Neural cell (in vitro differentiated cells): Measurements from ENCODE around the gene AGFG1. TPM values are rescaled to one million over a fixed set of nuclear protein-coding genes. Genes with fewer than 3 reads are reported as not detected.

Experiments
- H2AFZ ChIP-seq: fragments of 200-600, 300-800 bp; sonication (generic), shearing (Covaris generic); 2 replicates; pipeline ENCODE4 v1.6.0; 2014; ENCODE audit warnings: low read depth, mild to moderate bottlenecking, antibody characterized with exemption, low read length, moderate library complexity
- H3F3A ChIP-seq: fragments of 200-600 bp; shearing (Covaris generic); 2 replicates; pipeline ENCODE4 v1.6.1; 2016; ENCODE audit warnings: mild to moderate bottlenecking, moderate library complexity, mixed read lengths, antibody characterized with exemption, low read length; ENCODE audit not compliant: insufficient read depth, poor library complexity, severe bottlenecking
- H3K27ac ChIP-seq: fragments of 200-600, 300-800 bp; sonication (generic), shearing (Covaris generic); 2 replicates; pipeline ENCODE4 v1.5.1; 2014; ENCODE audit warnings: mild to moderate bottlenecking, low read length, moderate library complexity
- H3K27me3 ChIP-seq: fragments of 300-800, 200-600 bp; sonication (generic), shearing (Covaris generic); 2 replicates; pipeline ENCODE4 v1.6.0; 2014; ENCODE audit warnings: mild to moderate bottlenecking, low read depth, low read length, moderate library complexity; ENCODE audit not compliant: insufficient read depth
- H3K36me3 ChIP-seq: fragments of 300-800, 200-600 bp; sonication (generic), shearing (Covaris generic); 2 replicates; pipeline ENCODE4 v1.5.1; 2014; ENCODE audit warnings: mild to moderate bottlenecking, antibody characterized with exemption, low read length, moderate library complexity; ENCODE audit not compliant: insufficient read depth
- H3K4me2 ChIP-seq: fragments of 300-800, 200-600 bp; sonication (generic), shearing (Covaris generic); 2 replicates; pipeline ENCODE4 v1.6.0; 2014; ENCODE audit warnings: mild to moderate bottlenecking, low read length
- H3K4me3 ChIP-seq: fragments of 300-800, 200-600 bp; sonication (generic), shearing (Covaris generic); 2 replicates; pipeline ENCODE4 v1.5.1; 2014; ENCODE audit warnings: mild to moderate bottlenecking, low read length, moderate library complexity
- H3K79me2 ChIP-seq: fragments of 200-600 bp; shearing (Covaris generic); replicated peaks from 2 replicates; pipeline ENCODE4 v1.6.0; 2014; ENCODE audit warnings: mild to moderate bottlenecking, low read length, moderate library complexity; ENCODE audit not compliant: insufficient read depth
- H3K9ac ChIP-seq: fragments of 300-800, 200-600 bp; sonication (generic), shearing (Covaris generic); 2 replicates; pipeline ENCODE4 v1.6.1; 2016; ENCODE audit warnings: mild to moderate bottlenecking, low read length, mixed read lengths
- H3K9me2 ChIP-seq: fragments of 200-600 bp; shearing (Covaris generic); 2 replicates; pipeline ENCODE4 v1.6.1; 2016; ENCODE audit warnings: mild to moderate bottlenecking, low read length, mixed read lengths; ENCODE audit not compliant: insufficient read depth
- H3K9me3 ChIP-seq: fragments of 200-600, 300-800 bp; sonication (generic), shearing (Covaris generic); 2 replicates; pipeline ENCODE4 v1.6.1; 2016; ENCODE audit warnings: mild to moderate bottlenecking, mixed run types, low read length, moderate library complexity, mixed read lengths
- H4K20me1 ChIP-seq: fragments of 200-600 bp; shearing (Covaris generic); 2 replicates; pipeline ENCODE4 v1.6.1; 2016; ENCODE audit warnings: mild to moderate bottlenecking, mixed run types; ENCODE audit not compliant: insufficient read depth
- EP300 ChIP-seq: fragments of 450-650 bp; conservative IDR thresholded peaks from 2 replicates; pipeline ENCODE4 v1.6.1; 2014; ENCODE audit warnings: antibody characterized with exemption, mild to moderate bottlenecking, moderate library complexity; ENCODE audit not compliant: poor library complexity, severe bottlenecking
- EZH2 ChIP-seq: fragments of 200-600, 300-800 bp; shearing (Covaris generic), sonication (generic); IDR thresholded peaks from 2 replicates; pipeline ENCODE4 v1.6.1; 2014; ENCODE audit warnings: antibody characterized with exemption, low read length, borderline replicate concordance, mild to moderate bottlenecking; ENCODE audit not compliant: insufficient read depth, poor library complexity, severe bottlenecking
- MXI1 ChIP-seq: fragments of 450-650 bp; conservative IDR thresholded peaks from 2 replicates; pipeline ENCODE4 v1.6.1; 2014; ENCODE audit warnings: antibody characterized with exemption, mild to moderate bottlenecking; ENCODE audit not compliant: poor library complexity, severe bottlenecking
- POLR2AphosphoS5 ChIP-seq: IDR thresholded peaks from 2 replicates; pipeline ENCODE4 v1.6.1; 2012
- RAD21 ChIP-seq: fragments of 450-650 bp; conservative IDR thresholded peaks from 2 replicates; pipeline ENCODE4 v1.6.1; 2014; ENCODE audit warnings: antibody characterized with exemption, mild to moderate bottlenecking, moderate library complexity
- SMC3 ChIP-seq: fragments of 450-650 bp; conservative IDR thresholded peaks from 2 replicates; pipeline ENCODE4 v1.6.1; 2014; ENCODE audit warnings: antibody characterized with exemption, mild to moderate bottlenecking, moderate library complexity; ENCODE audit not compliant: poor library complexity
- TAF1 ChIP-seq: IDR thresholded peaks from 2 replicates; pipeline ENCODE4 v1.6.1; 2012; ENCODE audit warnings: low read depth
- polyA plus RNA-seq: library from polyadenylated mRNA; depleted of rRNA; stranded (reverse); fragments of >200 nt; gene quantifications from 2 replicates; pipeline ENCODE4 v1.2.3, GENCODE V29; 2014
- TF ChIP-seq, protein P1 (sequence below): IDR thresholded peaks from 2 replicates; pipeline ENCODE4 v1.6.1; 2012; ENCODE audit warnings: borderline replicate concordance
- TF ChIP-seq, protein P2 (sequence below): fragments of 450-650 bp; IDR thresholded peaks from 2 replicates; pipeline ENCODE4 v1.5.1; 2014; ENCODE audit warnings: antibody characterized with exemption, mild to moderate bottlenecking, moderate library complexity; ENCODE audit not compliant: poor library complexity, severe bottlenecking

AGFG1 gene
- polyA plus RNA-seq, 1 donor from 2014 or later: 106 TPM

GRCh38 chr2:227607941-227608340, 136.0 kb downstream of the AGFG1 start:
- Histone ChIP-seq H3K9me2 (no peaks in the 10 kb centered on the region), H3K27me3 (no peaks in the 10 kb centered on the region), H2AFZ (no peak overlapping the region), H3K9ac (no peak overlapping the region), H3K27ac (no peak overlapping the region), H3K9me3 (no peaks in the 10 kb centered on the region), H3K79me2 (no peaks in the 10 kb centered on the region), H3K4me3 (no peak overlapping the region), H3F3A (no peaks in the 10 kb centered on the region), H3K4me2 (no peak overlapping the region), H3K36me3 (no peaks in the 10 kb centered on the region), H4K20me1 (no peaks in the 10 kb centered on the region)
- TF ChIP-seq EZH2 (no peak), EP300 (no peak), POLR2AphosphoS5 (no peak), MXI1 (no peak), RAD21 (no peak), SMC3 (no peak), TAF1 (no peak)
- TF ChIP-seq, protein P1, sequence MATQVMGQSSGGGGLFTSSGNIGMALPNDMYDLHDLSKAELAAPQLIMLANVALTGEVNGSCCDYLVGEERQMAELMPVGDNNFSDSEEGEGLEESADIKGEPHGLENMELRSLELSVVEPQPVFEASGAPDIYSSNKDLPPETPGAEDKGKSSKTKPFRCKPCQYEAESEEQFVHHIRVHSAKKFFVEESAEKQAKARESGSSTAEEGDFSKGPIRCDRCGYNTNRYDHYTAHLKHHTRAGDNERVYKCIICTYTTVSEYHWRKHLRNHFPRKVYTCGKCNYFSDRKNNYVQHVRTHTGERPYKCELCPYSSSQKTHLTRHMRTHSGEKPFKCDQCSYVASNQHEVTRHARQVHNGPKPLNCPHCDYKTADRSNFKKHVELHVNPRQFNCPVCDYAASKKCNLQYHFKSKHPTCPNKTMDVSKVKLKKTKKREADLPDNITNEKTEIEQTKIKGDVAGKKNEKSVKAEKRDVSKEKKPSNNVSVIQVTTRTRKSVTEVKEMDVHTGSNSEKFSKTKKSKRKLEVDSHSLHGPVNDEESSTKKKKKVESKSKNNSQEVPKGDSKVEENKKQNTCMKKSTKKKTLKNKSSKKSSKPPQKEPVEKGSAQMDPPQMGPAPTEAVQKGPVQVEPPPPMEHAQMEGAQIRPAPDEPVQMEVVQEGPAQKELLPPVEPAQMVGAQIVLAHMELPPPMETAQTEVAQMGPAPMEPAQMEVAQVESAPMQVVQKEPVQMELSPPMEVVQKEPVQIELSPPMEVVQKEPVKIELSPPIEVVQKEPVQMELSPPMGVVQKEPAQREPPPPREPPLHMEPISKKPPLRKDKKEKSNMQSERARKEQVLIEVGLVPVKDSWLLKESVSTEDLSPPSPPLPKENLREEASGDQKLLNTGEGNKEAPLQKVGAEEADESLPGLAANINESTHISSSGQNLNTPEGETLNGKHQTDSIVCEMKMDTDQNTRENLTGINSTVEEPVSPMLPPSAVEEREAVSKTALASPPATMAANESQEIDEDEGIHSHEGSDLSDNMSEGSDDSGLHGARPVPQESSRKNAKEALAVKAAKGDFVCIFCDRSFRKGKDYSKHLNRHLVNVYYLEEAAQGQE: no peak
- TF ChIP-seq, protein P2, sequence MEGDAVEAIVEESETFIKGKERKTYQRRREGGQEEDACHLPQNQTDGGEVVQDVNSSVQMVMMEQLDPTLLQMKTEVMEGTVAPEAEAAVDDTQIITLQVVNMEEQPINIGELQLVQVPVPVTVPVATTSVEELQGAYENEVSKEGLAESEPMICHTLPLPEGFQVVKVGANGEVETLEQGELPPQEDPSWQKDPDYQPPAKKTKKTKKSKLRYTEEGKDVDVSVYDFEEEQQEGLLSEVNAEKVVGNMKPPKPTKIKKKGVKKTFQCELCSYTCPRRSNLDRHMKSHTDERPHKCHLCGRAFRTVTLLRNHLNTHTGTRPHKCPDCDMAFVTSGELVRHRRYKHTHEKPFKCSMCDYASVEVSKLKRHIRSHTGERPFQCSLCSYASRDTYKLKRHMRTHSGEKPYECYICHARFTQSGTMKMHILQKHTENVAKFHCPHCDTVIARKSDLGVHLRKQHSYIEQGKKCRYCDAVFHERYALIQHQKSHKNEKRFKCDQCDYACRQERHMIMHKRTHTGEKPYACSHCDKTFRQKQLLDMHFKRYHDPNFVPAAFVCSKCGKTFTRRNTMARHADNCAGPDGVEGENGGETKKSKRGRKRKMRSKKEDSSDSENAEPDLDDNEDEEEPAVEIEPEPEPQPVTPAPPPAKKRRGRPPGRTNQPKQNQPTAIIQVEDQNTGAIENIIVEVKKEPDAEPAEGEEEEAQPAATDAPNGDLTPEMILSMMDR: no peak

DNA sequence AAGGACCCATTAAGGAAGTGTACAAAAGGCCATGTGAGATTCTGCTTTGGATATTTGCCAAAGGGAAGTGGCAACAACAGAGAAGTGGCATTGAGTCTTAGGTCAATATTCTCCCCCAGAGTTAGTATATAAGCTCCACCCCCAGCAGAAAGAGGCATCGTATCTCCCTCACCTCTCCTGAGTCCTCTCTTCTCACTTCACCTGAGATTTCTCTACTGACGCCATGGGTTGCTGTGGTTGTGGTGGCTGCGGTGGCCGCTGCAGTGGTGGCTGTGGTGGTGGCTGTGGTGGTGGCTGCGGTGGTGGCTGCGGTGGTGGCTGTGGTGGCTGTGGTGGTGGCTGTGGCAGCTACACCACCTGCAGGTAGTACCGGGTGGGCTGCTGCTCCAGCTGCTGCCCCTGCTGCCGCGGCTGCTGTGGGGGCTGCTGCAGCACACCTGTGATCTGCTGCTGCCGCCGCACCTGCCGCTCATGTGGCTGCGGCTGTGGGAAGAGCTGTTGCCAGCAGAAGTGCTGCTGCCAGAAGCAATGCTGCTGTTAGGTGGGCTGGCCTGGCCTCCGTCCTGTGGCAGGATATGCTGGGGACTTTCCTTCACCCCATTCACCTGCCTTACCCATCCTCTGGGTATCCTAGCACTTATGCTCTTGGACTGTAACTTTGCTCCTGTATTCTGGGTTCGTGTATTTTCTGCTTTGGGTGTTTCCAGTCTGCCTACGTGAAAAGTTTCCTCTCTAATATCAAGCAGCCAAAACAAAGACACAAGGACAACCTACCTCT, 136.8 kb downstream of the AGFG1 start:
- Histone ChIP-seq H3K4me2 (no peak overlapping the region), H3F3A (no peaks in the 10 kb centered on the region), H4K20me1 (no peaks in the 10 kb centered on the region), H3K27me3 (no peaks in the 10 kb centered on the region), H3K9me2 (no peaks in the 10 kb centered on the region), H2AFZ (no peak overlapping the region), H3K9ac (no peak overlapping the region), H3K4me3 (no peak overlapping the region), H3K79me2 (no peaks in the 10 kb centered on the region), H3K27ac (no peak overlapping the region), H3K36me3 (no peaks in the 10 kb centered on the region), H3K9me3 (no peaks in the 10 kb centered on the region)
- no peak for TF ChIP-seq MXI1
- TF ChIP-seq EP300: no peak
- no peak for TF ChIP-seq SMC3
- TF ChIP-seq POLR2AphosphoS5: no peak
- TF ChIP-seq, protein P1: no peak
- no peak for TF ChIP-seq EZH2
- no peak for TF ChIP-seq RAD21
- TF ChIP-seq, protein P2: no peak
- no peak for TF ChIP-seq TAF1
